ENCODE measurements around the gene PTH1R.

Gene PTH1R

GRCh38 chr3:46882377-46883053, 5.0 kb downstream of the PTH1R start:
- DNase-seq (ENCODE audit: low read depth, low spot score), result no peak

GRCh38 chr3:46883054-46883829, 5.7 kb downstream of the PTH1R start:
- DNase-seq (ENCODE audit: low read depth, low spot score), result no peak

- no peak for DNase-seq (ENCODE audit: low read depth, low spot score)
Measured at GRCh38 chr3:46883830-46884185, 6.3 kb downstream of the PTH1R start.

GRCh38 chr3:46884427-46884826, 6.9 kb downstream of the PTH1R start:
- no peak for DNase-seq (ENCODE audit: low read depth, low spot score)

- no peak for DNase-seq (ENCODE audit: low read depth, low spot score)
Measured at GRCh38 chr3:46884929-46885328, 7.4 kb downstream of the PTH1R start.

GRCh38 chr3:46885612-46886011, 8.1 kb downstream of the PTH1R start:
- no peak for DNase-seq (ENCODE audit: low read depth, low spot score)

- no peak for DNase-seq (ENCODE audit: low read depth, low spot score)
Measured at GRCh38 chr3:46887980-46888494, 10.5 kb downstream of the PTH1R start.

GRCh38 chr3:46888705-46889104, 11.2 kb downstream of the PTH1R start:
- no peak for DNase-seq (ENCODE audit: low read depth, low spot score)

GRCh38 chr3:46889381-46890110, 12.0 kb downstream of the PTH1R start:
- DNase-seq (ENCODE audit: low read depth, low spot score), result no peak

- no peak for DNase-seq (ENCODE audit: low read depth, low spot score)
Measured at GRCh38 chr3:46890132-46890531, 12.6 kb downstream of the PTH1R start.

GRCh38 chr3:46891132-46891531, 13.6 kb downstream of the PTH1R start:
- no peak for DNase-seq (ENCODE audit: low read depth, low spot score)

GRCh38 chr3:46892285-46893145, 15.0 kb downstream of the PTH1R start:
- DNase-seq (ENCODE audit: low read depth, low spot score), result peak; percentile 59

- DNase-seq (ENCODE audit: low read depth, low spot score), result no peak
Measured at GRCh38 chr3:46893146-46893748, 15.7 kb downstream of the PTH1R start.

GRCh38 chr3:46893763-46894162, 16.2 kb downstream of the PTH1R start:
- DNase-seq (ENCODE audit: low read depth, low spot score), result no peak

GRCh38 chr3:46894256-46894655, 16.7 kb downstream of the PTH1R start:
- DNase-seq (ENCODE audit: low read depth, low spot score), result no peak

- DNase-seq (ENCODE audit: low read depth, low spot score), result no peak
Measured at GRCh38 chr3:46895204-46895660, 17.7 kb downstream of the PTH1R start.

- DNase-seq (ENCODE audit: low read depth, low spot score), result no peak
Measured at GRCh38 chr3:46895761-46896160, 18.2 kb downstream of the PTH1R start.

GRCh38 chr3:46896386-46896785, 18.9 kb downstream of the PTH1R start:
- no peak for DNase-seq (ENCODE audit: low read depth, low spot score)

- no peak for DNase-seq (ENCODE audit: low read depth, low spot score)
Measured at GRCh38 chr3:46897031-46897430, 19.5 kb downstream of the PTH1R start.

GRCh38 chr3:46897829-46898320, 20.4 kb downstream of the PTH1R start:
- DNase-seq (ENCODE audit: low read depth, low spot score), result no peak

Measured in iPS DF 19.7 (cell line).